PC-9 (cell line): ENCODE data around the gene BRPF1. TPM values are rescaled to one million over a fixed set of nuclear protein-coding genes. Genes with fewer than 3 reads are reported as not detected.

ENCODE experiments used
- BruUV-seq: library from RNA; stranded (reverse); fragments of 400-500 nt; replicated peaks from 2 replicates; lab custom pipeline; 2021; lab: Mats Ljungman, UMichigan
- CTCF ChIA-PET: fragments of 300-600 bp; sonication (Branson Sonifier 250); formaldehyde crosslinking; loops from one replicate; lab custom pipeline; 2022; ENCODE audit warnings: antibody characterized with exemption; lab: Charles Lee
- POLR2A ChIA-PET: fragments of 300-600 bp; sonication (Branson Sonifier 250); formaldehyde crosslinking; loops from one replicate; lab custom pipeline; 2022; ENCODE audit warnings: antibody characterized with exemption; ENCODE audit not compliant: unreplicated experiment; lab: Charles Lee
- DNase-seq, 2 experiments: peaks; one replicate each; pipeline versions ENCODE4 v3.0.0 to v3.0.0-alpha.2; 2015 to 2022; ENCODE audit warnings: mixed read lengths in 1 of 2
- H2AFZ ChIP-seq: fragments of 200-600 bp; sonication (generic); 2 replicates; pipeline ENCODE4 v1.8.1; 2017; ENCODE audit warnings: antibody characterized with exemption
- H3F3A ChIP-seq: fragments of 200-600 bp; sonication (generic); 2 replicates; pipeline ENCODE4 v1.8.1; 2017; ENCODE audit warnings: antibody characterized with exemption, mild to moderate bottlenecking, low read depth; ENCODE audit not compliant: insufficient read depth
- H3K27ac ChIP-seq: fragments of 200-600 bp; sonication (generic); 2 replicates; pipeline ENCODE4 v1.6.1; 2016; ENCODE audit warnings: mixed run types
- H3K27me3 ChIP-seq: fragments of 200-600 bp; sonication (generic); 2 replicates; pipeline ENCODE4 v1.6.1; 2016; ENCODE audit warnings: low read depth, mixed run types; ENCODE audit not compliant: insufficient read depth
- H3K36me3 ChIP-seq: fragments of 200-600 bp; sonication (generic); 2 replicates; pipeline ENCODE4 v1.6.1; 2016; ENCODE audit warnings: low read depth, mixed run types
- H3K4me1 ChIP-seq: fragments of 200-600 bp; sonication (generic); replicated peaks from 2 replicates; pipeline ENCODE4 v1.6.1; 2016; ENCODE audit warnings: mixed run types; ENCODE audit not compliant: insufficient read depth
- H3K4me2 ChIP-seq: fragments of 200-600 bp; sonication (generic); 2 replicates; pipeline ENCODE4 v1.6.1; 2017; ENCODE audit warnings: mixed run types
- H3K4me3 ChIP-seq: fragments of 200-600 bp; sonication (generic); 2 replicates; pipeline ENCODE4 v1.6.1; 2016; ENCODE audit warnings: mixed run types
- H3K79me2 ChIP-seq: fragments of 200-600 bp; sonication (generic); 2 replicates; pipeline ENCODE4 v1.6.1; 2017; ENCODE audit warnings: low read depth, mixed run types
- H3K9me2 ChIP-seq: fragments of 200-600 bp; sonication (generic); 2 replicates; pipeline ENCODE4 v1.8.1; 2017; ENCODE audit warnings: mild to moderate bottlenecking; ENCODE audit not compliant: insufficient read depth
- H3K9me3 ChIP-seq: fragments of 200-600 bp; sonication (generic); 2 replicates; pipeline ENCODE4 v1.8.1; 2016; ENCODE audit warnings: low read depth; ENCODE audit not compliant: insufficient read depth
- H4K20me1 ChIP-seq: fragments of 200-600 bp; sonication (generic); 2 replicates; pipeline ENCODE4 v1.8.1; 2017; ENCODE audit not compliant: insufficient read depth
- CTCF ChIP-seq: fragments of 200-600 bp; sonication (generic); conservative IDR thresholded peaks from 2 replicates; pipeline ENCODE4 v1.6.1; 2017; ENCODE audit warnings: mixed run types, antibody characterized with exemption, mild to moderate bottlenecking, moderate library complexity
- EZH2 ChIP-seq: fragments of 200-600 bp; sonication (generic); IDR thresholded peaks from 2 replicates; pipeline ENCODE4 v1.8.0; 2017; ENCODE audit warnings: antibody characterized with exemption, low read depth
- intact Hi-C: fragments of 100-400 bp; cut with micrococcal nuclease; formaldehyde crosslinking; loops from one replicate; pipeline ENCODE4 v1.10.0; 2022; ENCODE audit not compliant: unreplicated experiment
- total RNA-seq: library from RNA; stranded (reverse); gene quantifications from 2 replicates; pipeline ENCODE4 v1.2.3, GENCODE V29; 2021

The BRPF1 gene
- total RNA-seq, 1 experiment from 2014 or later, result 15.9 TPM

- Histone ChIP-seq H2AFZ (no peak overlapping the region), H3K36me3 (no peaks in the 10 kb centered on the region), H3K4me3 (no peak overlapping the region), H3K27me3 (peaks cover 40% of the 10 kb centered on the region), H4K20me1 (no peaks in the 10 kb centered on the region), H3K27ac (no peak overlapping the region), H3K9me2 (no peaks in the 10 kb centered on the region), H3K79me2 (no peaks in the 10 kb centered on the region), H3F3A (no peaks in the 10 kb centered on the region), H3K4me1 (no peaks in the 10 kb centered on the region), H3K9me3 (no peaks in the 10 kb centered on the region), H3K4me2 (no peak overlapping the region)
- no TSS peak for BruUV-seq
- ChIA-PET POLR2A (interaction anchor here (0.7 kb wide), 1 partner anchor 77 kb away, joined by 9 read pairs; no protein-coding TSS in a partner anchor), CTCF (no interaction called here)
- intact Hi-C loops, result loop anchor here (10.0 kb wide), 2 partner anchors 227 to 1017 kb away; no protein-coding TSS in a partner anchor
- DNase-seq, result no peak
- TF ChIP-seq EZH2 (no peak), CTCF (no peak)
Observed at GRCh38 chr3:9718118-9718517, 13.4 kb upstream of the BRPF1 start.

GRCh38 chr3:9721015-9721699, 10.4 kb upstream of the BRPF1 start:
- ChIA-PET POLR2A (interaction anchor here (0.6 kb wide), 1 partner anchor 21 kb away, joined by 3 read pairs; no protein-coding TSS in a partner anchor), CTCF (no interaction called here)
- Histone ChIP-seq H3K9me2 (no peaks in the 10 kb centered on the region), H3F3A (no peaks in the 10 kb centered on the region), H3K9me3 (no peaks in the 10 kb centered on the region), H4K20me1 (no peaks in the 10 kb centered on the region), H3K4me1 (no peaks in the 10 kb centered on the region), H3K27ac (no peak overlapping the region), H3K4me2 (no peak overlapping the region), H3K27me3 (peaks cover 34% of the 10 kb centered on the region), H3K79me2 (no peaks in the 10 kb centered on the region), H2AFZ (no peak overlapping the region), H3K4me3 (no peak overlapping the region), H3K36me3 (no peaks in the 10 kb centered on the region)
- DNase-seq, result no peak
- BruUV-seq, result no TSS peak
- intact Hi-C loops, result no loop called here
- TF ChIP-seq EZH2 (no peak), CTCF (no peak)

- ChIA-PET POLR2A (interaction anchor here (0.6 kb wide), 2 partner anchors 21 to 339 kb away, joined by 3 to 4 read pairs; no protein-coding TSS in a partner anchor), CTCF (no interaction called here)
- Histone ChIP-seq H3K9me2 (no peaks in the 10 kb centered on the region), H3F3A (no peaks in the 10 kb centered on the region), H3K4me1 (no peaks in the 10 kb centered on the region), H3K4me2 (no peak overlapping the region), H3K4me3 (no peak overlapping the region), H3K9me3 (no peaks in the 10 kb centered on the region), H3K36me3 (no peaks in the 10 kb centered on the region), H2AFZ (no peak overlapping the region), H3K79me2 (no peaks in the 10 kb centered on the region), H3K27ac (no peak overlapping the region), H4K20me1 (no peaks in the 10 kb centered on the region), H3K27me3 (peaks cover 34% of the 10 kb centered on the region)
- DNase-seq, result no peak
- intact Hi-C loops, result no loop called here
- no TSS peak for BruUV-seq
- TF ChIP-seq CTCF (no peak), EZH2 (no peak)
Observed at GRCh38 chr3:9721700-9722060, 9.9 kb upstream of the BRPF1 start.
